HK-2 (cell line): ENCODE results near the gene CEP112.
A peak's percentile ranks its signal among the peaks of the same experiment; 100 is the strongest.
"Not testable (repeated sequence)": the region's sequence is repeated elsewhere in the genome, so short reads cannot be mapped to it uniquely, and the experiment has no call there.

Experiments used
- DNase-seq: peaks from one replicate; pipeline ENCODE4 v3.0.0-alpha.2; 2018; ENCODE audit not compliant: unreplicated experiment

The CEP112 gene

DNA sequence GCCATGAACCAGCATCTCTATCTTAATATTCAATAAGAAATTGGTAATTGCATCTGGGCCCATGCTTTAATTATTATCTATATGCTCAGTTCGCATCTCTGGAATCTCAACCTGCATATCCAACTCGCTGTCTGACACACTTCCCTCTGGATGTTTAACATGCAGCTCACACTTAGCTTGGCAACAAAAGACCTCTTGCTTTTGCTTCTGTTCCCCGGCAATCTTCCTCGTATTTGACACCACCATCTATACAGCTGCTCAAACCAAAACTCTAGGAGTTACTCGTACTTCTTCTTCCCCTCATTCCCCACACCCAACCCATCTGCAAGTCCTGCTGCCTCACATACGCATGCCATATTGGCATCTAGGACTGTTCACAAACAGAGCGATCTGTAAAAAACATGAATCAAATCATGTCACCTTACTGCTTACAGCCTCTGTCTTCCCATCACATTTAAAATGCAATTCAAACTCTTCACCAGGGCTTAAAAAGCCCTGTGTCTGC, 300.6 kb downstream of the CEP112 start:
- no peak for DNase-seq

DNA sequence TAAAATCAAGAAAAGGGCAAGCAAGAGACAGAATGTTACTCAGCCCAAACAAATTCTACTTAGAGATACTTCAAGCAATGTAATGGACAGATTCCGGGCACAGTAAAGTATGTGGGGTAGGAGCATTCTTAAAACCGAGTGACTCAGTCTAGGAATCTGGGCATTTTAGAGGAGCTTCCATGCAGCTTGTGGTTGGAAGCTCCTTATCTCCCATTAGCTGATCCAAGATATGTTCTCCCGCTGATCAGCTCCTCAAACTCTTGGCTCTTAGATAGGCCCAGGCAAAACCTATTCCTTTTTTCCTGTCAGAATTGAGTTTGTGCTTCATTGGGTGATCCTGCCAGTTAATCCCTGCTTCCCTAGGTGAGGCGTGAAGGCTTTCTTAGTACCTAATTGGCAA, 303.3 kb downstream of the CEP112 start:
- no peak for DNase-seq

DNA sequence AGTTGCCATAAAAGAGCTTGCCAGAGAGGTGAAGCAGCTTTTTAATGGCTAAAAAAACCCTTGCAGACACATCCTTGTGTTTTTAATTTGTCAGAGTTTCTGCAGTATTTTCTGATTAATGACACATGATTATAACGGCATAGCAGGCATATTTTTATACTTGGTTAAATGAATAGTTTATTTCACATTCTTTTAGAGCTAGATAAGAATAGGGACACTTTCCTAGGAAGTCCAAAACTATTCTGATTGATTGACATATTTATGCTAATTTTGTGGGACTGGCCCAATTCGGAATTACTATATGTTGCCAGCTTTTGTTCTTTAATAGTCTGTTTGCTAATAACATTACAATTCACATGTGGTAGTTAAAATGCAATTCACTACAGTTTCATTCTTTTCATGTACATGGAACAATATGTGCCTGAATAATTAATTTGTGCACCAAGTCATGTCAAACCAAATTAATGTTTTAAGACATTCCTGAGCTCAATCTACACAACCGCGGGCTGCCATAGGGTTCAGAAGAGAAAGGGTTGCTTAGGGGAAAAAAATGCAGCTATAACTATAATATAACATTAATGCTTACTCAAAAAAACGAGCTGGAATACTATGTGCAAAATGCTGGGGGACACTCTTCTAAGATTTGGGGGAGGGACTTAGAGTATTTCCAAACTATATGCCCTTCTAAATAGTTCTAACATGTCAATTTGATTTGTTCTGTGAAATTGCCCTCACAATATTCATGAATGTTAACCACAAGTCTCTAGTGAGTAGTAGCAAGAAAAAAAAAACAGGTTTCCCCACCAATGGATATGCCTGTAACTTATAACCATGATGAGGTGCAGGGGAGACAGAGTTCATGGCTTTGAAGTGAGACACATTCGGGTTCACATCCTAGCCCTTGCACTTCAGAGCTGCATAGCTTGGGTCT, 305.4 kb downstream of the CEP112 start:
- DNase-seq, result no peak

DNA sequence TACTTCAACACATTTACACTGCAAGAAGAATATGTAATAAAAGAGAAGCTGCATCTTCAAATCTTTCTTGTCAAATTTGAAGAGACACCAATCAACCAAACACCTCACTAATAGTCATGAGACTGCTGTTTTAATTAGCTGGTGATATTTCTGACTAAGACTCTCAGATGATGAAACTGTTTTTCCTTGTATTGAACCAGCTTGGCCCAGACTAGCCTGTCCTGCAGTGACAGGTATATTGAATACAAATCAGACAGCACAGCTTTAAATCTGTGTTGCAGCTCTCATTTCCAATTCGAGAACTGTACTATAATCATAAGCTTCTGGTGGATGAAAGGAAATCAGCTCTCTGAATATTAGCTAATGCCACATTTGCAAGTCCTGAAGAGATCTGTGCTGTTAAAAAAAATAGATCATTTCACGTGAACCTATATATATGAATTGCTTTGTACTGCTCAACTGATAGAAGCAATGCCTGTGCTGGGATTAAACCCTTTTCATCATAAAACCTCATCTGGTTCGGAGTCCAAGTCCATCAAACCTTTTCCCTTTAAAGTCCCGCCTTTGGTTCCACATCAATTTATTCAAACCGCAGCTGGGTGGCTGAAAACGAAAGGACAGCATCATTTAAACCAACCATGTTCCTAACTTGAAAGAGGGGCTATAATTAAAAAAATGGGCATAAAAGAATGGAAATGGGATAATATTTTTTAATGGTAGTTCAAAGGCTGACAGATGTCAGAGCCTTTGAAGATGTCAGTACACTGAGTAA, 306.2 kb downstream of the CEP112 start:
- no peak for DNase-seq

DNA sequence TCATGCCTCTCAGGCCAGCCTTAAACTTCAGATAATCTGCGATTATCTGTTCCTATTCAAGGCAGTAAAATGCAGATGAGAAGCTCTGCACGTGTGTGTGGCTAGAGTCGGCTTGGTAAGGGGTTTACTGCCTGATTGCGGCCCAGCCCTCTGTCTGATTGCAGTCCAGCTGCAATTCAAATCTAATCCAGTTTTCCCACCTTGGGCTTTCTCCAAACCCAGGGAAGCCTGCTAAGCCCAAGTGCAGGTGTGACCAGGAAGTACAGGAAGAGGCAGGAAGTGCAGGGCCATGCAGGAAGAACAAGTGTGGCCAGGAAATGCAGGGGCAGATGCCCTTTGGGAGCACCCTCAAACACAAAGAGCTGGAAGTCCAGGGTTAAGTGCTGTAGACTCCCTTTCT, 314.9 kb downstream of the CEP112 start:
- DNase-seq, result no peak

DNA sequence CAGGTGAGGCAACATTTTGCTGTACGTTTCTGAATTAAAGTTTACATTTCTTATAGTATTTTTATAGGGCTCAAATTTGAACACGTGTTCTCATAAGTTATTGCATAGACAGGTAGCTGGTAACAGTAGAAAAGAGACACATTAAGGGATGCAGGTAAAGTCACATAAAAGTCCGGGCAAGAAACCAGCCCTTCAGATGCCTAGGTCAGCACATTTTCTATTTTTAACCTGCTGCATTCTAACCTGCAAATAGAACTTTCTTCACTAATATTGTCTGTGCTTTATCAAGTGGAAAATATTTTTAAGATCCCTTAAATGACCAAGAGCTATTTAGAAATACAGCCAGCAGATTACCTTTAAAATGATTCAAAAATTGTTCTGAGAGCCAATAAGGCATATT, 323.1 kb downstream of the CEP112 start:
- no peak for DNase-seq

DNA sequence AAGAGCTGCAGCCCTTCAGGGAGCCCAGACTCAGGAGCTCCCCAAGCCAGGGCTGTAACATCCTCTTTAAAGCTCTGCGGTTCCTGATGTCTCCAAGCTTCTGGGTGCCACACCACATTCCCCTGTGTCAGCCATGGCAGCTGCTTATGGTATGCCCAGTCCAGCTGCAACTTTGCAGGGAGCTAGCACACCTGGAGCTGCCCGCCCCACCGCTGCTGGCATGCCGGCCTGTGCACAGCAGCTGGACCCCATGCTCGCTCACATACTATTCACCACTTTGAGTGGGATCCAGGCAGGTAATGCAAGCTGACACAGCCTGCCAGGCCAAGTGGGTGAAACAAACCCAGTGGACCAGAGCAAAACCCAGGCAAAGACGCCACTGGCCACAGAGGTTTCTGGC, 324.9 kb downstream of the CEP112 start:
- no peak for DNase-seq

DNA sequence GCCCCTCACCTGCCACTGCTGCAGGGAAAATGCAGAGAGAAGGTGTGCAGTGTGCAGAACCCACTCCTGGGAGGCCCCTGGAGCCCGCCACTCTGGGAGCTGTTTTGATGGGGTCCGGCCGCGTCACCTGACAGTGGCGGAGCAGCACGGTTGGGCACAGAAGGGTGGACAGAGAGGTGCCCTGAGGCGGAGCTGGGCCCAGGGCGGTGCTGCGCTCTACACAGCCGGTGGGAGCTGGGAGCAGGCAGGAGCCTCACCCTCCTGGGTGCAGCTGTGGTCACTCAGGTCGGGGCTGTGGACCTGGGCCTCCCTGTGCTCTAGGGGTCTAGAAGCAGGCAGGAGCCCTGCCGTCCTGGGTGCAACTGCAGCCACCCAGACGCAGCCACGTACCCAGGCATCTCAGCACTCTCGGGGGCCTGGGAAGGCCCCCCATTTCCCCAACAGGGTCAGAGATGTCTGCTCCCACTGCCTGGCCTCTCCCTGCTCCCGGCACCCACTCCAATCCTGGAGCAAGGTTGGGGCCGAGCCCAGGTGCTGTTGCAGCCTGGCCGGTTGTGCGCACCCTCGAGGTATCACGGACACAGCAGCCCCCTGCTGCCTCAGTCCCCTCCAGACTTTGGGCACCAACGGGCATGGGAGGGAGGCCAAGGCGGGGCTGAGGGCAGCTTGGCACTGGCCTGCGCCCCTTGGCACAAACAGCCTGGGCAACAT, 326.1 kb downstream of the CEP112 start:
- DNase-seq, result no peak

DNA sequence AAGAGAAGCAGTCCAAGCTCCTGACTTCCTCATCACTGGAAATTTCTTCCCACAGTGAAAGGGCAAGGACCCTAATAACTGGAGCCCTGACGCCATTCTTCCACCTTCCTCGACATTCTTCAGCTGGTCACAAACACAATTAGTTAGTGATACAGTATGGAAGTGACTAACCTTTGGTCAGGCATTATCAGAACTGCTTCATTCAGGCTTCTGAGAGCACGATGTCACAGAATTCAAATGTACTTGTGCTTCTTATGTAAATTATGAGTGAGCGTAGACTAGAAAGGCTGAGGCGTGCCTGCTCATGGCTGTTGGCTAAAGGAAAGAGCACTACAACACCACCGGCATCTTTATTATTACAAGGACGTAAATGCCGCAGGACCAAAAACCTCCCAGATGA, 327.5 kb downstream of the CEP112 start:
- no peak for DNase-seq

DNA sequence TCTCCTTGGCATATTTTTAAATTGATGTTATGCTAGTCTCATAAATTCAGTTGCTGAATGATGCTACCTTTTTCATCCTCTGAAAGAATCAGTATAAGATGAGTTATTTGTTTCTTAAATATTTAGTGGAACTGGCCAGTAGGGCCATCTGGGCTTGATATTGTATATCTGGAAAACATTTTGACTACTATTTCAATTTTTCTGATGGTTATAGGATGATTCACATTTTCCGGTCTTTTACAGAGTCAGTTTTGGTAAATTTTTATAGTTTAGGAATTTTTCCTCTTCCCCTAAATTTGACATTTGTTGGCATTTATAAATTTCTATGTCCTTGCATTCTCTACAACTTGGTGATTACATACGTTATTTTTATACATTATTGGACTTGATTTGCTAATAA, 334.2 kb downstream of the CEP112 start:
- DNase-seq, result no peak

DNA sequence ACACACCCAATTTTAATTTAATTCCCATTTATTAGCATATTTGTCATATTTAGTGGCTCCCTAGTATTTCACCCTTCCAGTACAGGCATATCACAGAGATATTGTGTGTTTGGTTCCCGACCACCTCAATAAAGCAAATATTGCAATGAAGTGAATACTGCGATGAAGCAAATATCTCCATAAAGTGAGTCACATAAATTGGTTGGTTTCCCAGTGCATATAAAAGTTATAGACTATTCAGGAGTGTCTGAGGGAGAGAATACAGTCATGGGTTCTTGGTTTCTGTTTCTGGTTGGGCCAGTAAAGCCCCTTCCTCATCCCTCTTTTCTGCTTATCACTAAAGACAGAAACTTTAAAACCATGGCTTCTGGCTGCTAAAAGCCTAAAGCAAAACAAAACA, 335.1 kb downstream of the CEP112 start:
- no peak for DNase-seq

DNA sequence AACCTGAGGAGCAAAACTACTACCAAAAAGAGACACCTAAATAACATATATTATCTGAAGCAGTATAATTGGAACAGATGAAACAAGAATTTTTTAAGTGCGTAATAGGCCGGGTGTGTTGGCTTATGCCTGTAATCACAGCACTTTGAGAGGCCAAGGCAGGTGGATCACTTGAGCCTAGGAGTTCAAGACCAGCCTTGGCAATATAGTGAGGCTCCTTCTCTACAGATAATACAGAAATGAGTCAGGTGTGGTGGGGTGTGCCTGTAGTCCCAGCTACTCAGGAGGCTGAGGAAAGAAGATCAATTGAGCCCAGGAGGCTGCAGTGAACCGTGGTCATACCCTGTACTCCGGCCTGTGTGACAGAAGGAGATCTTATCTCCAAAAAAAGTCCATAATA, 336.3 kb downstream of the CEP112 start:
- DNase-seq, result no peak

DNA sequence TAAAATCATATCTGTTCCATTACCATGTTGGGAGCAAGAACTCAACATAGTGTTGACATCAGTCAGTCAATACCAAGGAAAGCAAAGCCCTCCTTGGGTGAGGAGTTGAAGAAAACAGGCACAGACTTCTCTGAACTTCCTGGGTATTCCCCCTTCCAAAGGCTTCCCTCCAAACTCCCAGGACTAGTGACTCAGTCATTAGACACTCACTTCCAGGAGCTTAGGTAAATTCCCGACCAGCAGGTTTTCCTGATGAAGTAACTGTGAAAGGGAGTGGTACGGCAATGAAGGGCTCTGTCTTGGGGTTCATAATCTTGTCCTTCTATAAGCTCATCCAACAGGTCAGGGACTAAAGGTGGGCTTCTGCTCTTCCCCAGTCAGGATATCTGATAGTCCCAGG, 336.7 kb downstream of the CEP112 start:
- peak; percentile 34 for DNase-seq

DNA sequence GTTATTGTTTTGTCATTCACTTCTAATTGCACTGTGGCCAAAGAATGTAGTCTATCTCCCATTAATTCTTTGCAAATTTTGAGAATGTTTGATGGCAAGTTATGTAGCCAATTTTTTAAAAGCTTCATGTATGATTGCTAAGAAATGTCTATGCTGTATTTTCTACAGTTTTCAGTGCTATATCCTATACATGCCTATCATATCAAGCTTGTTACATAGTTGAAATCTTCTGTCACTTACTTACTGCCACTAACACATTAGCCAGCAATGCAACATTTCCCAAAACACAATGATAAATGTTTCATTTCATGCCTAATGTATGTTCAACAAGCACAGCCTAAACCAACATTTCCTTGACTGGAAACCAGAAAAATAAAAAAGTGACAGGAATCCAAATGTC, 338.1 kb downstream of the CEP112 start:
- no peak for DNase-seq

DNA sequence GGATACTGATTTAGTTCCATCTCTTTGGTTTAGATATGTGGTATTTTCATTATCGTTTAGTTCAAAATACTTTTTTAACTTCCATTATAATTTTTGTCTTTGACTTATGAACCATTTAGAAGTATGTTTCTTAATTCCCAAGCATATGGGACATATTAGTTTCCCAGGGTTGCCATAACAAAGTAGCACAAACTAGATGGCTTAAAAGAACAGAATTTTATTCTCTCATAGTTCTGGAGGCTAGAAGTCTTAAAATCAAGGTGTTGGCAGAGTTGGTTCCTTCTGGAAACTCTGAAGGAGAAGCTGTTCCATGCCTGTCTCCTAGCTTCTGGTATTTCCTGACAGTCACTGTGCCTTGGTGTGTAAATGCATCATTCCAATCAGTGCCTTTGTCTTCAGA, 339.0 kb downstream of the CEP112 start:
- DNase-seq, result no peak

DNA sequence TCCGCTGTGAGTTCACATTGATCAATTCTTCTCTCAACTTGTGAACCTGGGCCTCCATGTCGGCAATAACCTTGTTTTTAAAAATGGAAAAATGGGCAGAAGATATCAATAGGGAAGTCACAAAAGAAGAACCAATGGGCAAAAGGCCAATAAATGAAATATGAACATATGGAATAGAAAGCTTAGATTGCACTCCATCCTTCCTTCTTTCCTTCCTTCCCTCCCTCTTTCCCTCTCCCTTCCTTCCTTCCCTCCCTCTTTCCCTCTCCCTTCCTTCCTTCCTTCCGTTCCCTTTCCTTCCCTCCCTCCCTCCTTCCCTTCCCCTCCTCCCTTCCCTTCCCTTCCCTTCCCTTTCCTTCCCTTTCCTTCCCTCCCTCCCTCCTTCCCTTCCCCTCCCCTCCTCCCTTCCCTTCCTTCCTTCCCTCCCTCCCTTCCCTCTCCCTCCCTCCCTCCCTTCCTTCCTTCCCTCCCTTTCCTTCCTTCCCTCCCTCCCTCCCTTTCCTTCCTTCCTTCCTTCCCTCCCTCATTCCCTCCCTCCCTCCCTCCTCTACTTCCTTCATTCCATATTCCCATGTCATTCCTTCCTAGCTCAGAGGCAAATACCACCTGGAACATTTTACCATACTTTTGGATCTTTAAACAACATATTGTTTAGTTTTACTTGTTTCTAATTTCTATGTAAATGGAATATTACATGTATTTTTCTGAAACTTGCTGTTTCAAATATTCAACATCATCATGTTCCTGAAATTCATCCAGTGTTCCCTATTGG, 339.8 kb downstream of the CEP112 start:
- DNase-seq, result no peak

DNA sequence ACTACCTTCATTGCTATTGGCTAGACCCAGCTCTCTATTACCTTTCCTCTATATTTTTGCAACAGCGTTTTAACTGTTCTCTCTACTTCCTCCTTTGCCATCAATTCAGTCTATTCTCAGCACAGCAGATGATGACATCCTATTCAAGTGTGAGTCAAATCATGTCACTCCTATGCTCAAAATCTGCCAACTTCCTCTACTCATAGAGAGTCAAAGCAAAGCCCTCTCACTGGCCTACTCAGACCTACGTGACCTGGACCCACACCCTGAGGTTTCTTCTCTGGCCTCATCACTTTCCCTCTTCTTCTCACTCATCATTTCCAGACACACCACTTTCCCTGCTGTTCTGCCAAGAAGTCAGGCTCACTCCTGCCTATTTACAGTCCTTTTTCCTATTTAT, 341.4 kb downstream of the CEP112 start:
- DNase-seq, result no peak

DNA sequence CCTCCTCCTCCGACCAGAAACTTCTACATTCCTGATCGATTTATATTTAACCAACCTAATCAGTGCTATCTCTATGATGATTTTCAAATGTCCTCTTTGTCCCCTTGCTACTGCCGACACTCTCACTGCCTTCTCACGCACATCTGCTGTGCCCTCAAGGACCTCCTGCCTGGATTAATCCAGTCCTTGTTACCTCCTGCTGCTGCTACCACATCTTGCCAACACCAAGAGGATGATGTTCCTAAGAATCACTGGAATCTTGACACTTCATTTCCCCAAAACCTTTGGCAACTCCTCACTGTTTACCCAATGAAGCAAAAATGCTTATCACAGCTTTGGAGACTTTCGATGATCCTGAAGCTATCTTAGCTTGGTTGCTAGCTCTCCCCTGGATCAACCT, 343.2 kb downstream of the CEP112 start:
- DNase-seq, result no peak

DNA sequence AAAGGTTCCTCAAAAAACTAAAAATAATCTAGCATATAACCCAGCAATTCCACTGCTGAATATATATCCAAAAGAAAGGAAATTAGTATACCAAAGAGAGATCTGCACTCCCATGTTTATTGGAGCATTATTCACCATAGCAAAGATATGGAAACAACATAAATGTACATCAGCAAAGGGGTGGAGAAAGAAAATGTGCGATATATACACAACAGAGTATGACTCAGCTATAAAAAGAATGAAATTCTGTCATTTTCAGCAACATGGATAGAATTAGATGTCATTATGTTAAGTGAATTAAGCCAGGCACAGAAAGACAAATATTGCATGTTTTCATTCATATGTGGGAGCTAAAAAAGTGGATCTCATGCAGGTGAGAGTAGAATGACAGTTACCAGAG, 350.8 kb downstream of the CEP112 start:
- no peak for DNase-seq

DNA sequence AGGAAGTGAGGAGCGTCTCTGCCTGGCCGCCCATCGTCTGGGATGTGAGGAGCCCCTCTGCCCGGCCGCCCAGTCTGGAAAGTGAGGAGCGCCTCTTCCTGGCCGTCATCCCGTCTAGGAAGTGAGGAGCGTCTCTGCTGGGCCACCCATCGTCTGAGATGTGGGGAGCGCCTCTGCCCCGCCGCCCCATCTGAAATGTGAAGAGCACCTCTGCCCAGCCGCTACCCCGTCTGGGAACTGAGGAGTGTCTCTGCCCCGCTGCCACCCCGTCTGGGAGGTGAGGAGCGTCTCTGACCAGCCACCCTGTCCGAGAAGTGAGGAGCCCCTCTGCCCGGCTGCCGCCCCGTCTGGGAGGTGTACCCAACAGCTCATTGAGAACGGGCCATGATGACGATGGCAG, 354.7 kb downstream of the CEP112 start:
- not testable (repeated sequence) for DNase-seq

DNA sequence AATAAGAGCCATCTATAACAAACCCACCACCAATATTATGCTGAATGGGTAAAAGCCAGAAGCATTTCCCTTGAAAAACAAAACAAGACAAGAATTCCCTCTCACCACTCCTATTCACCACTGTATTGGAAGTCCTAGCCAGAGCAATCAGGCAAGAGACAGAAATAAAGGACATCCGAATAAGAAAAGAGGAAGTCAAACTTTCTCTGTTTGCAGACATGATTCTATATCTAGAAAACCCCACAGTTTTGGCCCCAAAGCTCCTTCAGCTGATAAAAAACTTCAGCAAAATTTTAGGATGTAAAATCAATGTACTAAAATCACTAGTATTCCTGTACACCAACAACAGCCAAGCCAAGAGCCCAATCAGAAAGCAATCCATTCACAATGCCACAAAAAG, 358.7 kb downstream of the CEP112 start:
- DNase-seq, result no peak

DNA sequence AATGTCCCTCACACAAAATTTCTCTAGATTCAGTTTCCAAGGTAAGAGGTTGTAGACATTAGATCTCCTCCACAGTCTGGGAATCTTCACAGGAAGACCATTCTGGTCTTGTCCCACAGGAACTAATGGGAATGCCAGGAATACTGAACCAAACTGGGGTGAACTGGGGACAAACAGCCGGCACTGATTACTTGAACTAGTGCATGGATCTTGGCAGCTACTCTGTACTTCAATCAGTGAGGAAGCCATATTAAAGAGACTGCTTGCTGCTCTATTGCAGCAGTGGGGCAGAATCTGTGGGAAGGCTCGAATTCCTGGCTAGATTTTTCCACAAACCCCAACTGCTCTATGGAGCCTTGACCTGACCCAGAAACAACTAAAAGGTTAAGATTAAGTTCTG, 361.6 kb downstream of the CEP112 start:
- no peak for DNase-seq
